Measurements from ENCODE around the gene SPTBN4. TPM values are rescaled to one million over a fixed set of nuclear protein-coding genes. Genes with fewer than 3 reads are reported as not detected.
A peak's percentile ranks its signal among the peaks of the same experiment; 100 is the strongest.

The SPTBN4 gene
- total and polyA plus RNA-seq, 10 of the 15 experiments (the other 5 are each of a cell fraction or from before 2014, with no cell fraction given) = 0.04 to 1.1 (median 0.34) TPM; not detected in 1

DNA sequence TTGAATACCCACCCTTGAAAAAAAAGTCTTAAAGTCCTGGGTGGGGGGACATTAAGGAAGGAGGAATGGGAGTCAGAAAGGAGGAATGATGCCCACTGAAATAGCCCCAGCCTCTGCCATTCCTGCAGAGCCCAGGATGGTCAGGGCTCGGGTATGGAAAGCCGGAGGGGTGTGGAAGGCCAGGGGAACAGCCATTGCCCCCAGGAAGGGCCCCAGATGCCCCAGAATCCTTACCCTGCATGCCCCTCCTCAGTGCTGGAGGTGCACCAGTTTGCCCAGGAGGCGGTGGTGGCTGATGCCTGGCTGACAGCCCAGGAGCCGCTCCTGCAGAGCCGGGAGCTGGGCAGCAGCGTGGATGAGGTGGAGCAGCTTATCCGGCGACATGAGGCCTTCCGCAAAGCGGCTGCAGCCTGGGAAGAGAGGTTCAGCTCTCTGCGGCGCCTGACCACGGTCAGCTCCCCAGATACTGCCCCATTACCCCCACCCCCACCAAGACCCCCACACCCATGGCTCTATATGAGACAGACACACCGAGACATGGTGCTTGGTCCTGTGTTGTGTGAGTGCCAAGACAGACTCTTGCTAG is 99.2 kb downstream of the SPTBN4 start (continued):
- TF ChIP-seq SMARCA5 (IDR thresholded peaks at IDR 0.05) (no peak), YBX1 (IDR thresholded peaks at IDR 0.05) (no peak), ETV6 (conservative IDR thresholded peaks at IDR 0.05 in 1 of 2, IDR thresholded peaks at IDR 0.05 in 1 of 2; ENCODE audit: borderline replicate concordance in 1 of 2, low read depth in 1 of 2) (no peak), NRF1 (conservative IDR thresholded peaks at IDR 0.05; ENCODE audit: low read depth, low read length) (no peak)
- TF ChIP-seq, protein P1, sequence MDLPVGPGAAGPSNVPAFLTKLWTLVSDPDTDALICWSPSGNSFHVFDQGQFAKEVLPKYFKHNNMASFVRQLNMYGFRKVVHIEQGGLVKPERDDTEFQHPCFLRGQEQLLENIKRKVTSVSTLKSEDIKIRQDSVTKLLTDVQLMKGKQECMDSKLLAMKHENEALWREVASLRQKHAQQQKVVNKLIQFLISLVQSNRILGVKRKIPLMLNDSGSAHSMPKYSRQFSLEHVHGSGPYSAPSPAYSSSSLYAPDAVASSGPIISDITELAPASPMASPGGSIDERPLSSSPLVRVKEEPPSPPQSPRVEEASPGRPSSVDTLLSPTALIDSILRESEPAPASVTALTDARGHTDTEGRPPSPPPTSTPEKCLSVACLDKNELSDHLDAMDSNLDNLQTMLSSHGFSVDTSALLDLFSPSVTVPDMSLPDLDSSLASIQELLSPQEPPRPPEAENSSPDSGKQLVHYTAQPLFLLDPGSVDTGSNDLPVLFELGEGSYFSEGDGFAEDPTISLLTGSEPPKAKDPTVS (IDR thresholded peaks at IDR 0.05; ENCODE audit: low read depth, low read length) = no peak

DNA sequence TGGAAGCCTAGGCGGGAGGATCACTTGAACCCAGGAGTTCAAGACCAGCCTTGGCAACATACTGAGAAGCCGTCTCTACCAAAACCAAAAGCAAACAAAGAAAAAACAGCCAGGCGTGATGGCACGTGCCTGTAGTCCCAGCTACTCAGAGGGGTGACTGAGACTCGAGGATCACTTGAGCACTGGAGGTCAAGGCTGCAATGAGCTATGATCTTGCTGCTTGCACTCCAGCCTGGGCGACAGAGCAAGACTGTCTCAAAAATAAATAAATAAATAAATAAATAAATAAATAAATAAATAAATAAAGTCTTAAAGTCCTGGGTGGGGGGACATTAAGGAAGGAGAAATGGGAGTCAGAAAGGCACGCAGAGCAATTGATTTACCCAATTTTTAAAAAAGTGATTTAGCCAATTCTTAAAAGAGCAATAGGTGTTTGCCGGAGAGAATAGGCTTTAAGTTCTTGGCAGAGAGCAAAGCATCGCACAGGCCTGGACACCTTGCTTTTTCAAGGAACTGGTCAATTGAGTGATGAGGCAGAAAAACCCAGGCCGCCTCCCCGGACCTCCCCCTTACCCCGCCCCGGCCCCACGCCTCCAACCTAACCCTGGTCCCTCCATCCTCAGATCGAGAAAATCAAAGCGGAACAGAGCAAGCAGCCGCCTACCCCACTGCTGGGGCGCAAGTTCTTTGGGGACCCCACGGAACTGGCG is 100.4 kb downstream of the SPTBN4 start:
- DNase-seq (ENCODE audit: low read depth, low spot score) (no peak), FAIRE-seq (no peak), ATAC-seq (no peak)
- Histone ChIP-seq H3K27ac (ENCODE audit: control insufficient read depth, insufficient read depth) (no peak overlapping the region), H3K27me3 (replicated peaks in 1 of 2; ENCODE audit: control insufficient read depth in 2 of 2, insufficient read depth in 2 of 2, low read length in 1 of 2) (peaks cover 4 to 11% of the 10 kb centered on the region in 2 experiments; a peak in 3 of 4 replicates), H3K9ac (ENCODE audit: control insufficient read depth, insufficient read depth, low read length) (no peak overlapping the region), H4K20me1 (ENCODE audit: control insufficient read depth, insufficient read depth) (no peaks in the 10 kb centered on the region), H3K4me3 (peak overlapping the region; percentile 11; the same call in 1 of the 2 replicates), H3K9me3 (replicated peaks; ENCODE audit: control insufficient read depth, insufficient read depth, low read length) (no peaks in the 10 kb centered on the region), H2AFZ (ENCODE audit: control insufficient read depth, low read depth, low read length) (no peak overlapping the region), H3K4me1 (ENCODE audit: control insufficient read depth, insufficient read depth, low read length) (peaks cover 4% of the 10 kb centered on the region), H3K79me2 (ENCODE audit: control insufficient read depth, insufficient read depth, low read length) (no peaks in the 10 kb centered on the region), H3K36me3 (ENCODE audit: control insufficient read depth in 2 of 2, insufficient read depth in 2 of 2, low read length in 1 of 2) (no peaks in the 10 kb centered on the region), H3K4me2 (ENCODE audit: control insufficient read depth, insufficient read depth) (0 out of 2 replicates have a peak overlapping the region, but pooled peaks have one; percentile 33)
- SMC1A ChIA-PET (ENCODE audit: uncharacterized antibody, unreplicated experiment) = no interaction called here
- intact Hi-C loops (cut with micrococcal nuclease; ENCODE audit: unreplicated experiment) (no loop called here), in situ Hi-C loops (cut with MboI) (no loop called here)
- 12% methylated on average over 20 of the region's 20 CpGs for WGBS (ENCODE audit: insufficient coverage, insufficient replicate concordance, low lambda C conversion rate, missing lambda C conversion rate)
- POLR2A ChIA-PET = interaction anchor here (0.5 kb wide), 1 partner anchor 51 kb away, joined by 8 read pairs; no protein-coding TSS in a partner anchor
- RAD21 ChIA-PET (ENCODE audit: unreplicated experiment) = interaction anchor here (0.7 kb wide), 1 partner anchor 12 kb away, joined by 3 read pairs; no protein-coding TSS in a partner anchor
- CTCF ChIA-PET = interaction anchor here (1.0 kb wide), 1 partner anchor 31 kb away, joined by 4 read pairs; no protein-coding TSS in a partner anchor
- BruUV-seq (replicated peaks) = no TSS peak
- TF ChIP-seq TCF3 (IDR thresholded peaks at IDR 0.05; ENCODE audit: borderline replicate concordance, insufficient read depth, low read depth, low read length) (no peak), BCL11A (IDR thresholded peaks at IDR 0.05; ENCODE audit: low read depth, low read length) (no peak), IKZF1 (conservative IDR thresholded peaks at IDR 0.05) (no peak), BHLHE40 (IDR thresholded peaks at IDR 0.05; ENCODE audit: borderline replicate concordance in 1 of 2, low read depth in 2 of 2, low read length in 1 of 2) (peak in 1 of 2 experiments; percentile 37; a peak in 1 of 4 replicates), HDAC2 (IDR thresholded peaks at IDR 0.05) (no peak)
- TF ChIP-seq, protein P2, sequence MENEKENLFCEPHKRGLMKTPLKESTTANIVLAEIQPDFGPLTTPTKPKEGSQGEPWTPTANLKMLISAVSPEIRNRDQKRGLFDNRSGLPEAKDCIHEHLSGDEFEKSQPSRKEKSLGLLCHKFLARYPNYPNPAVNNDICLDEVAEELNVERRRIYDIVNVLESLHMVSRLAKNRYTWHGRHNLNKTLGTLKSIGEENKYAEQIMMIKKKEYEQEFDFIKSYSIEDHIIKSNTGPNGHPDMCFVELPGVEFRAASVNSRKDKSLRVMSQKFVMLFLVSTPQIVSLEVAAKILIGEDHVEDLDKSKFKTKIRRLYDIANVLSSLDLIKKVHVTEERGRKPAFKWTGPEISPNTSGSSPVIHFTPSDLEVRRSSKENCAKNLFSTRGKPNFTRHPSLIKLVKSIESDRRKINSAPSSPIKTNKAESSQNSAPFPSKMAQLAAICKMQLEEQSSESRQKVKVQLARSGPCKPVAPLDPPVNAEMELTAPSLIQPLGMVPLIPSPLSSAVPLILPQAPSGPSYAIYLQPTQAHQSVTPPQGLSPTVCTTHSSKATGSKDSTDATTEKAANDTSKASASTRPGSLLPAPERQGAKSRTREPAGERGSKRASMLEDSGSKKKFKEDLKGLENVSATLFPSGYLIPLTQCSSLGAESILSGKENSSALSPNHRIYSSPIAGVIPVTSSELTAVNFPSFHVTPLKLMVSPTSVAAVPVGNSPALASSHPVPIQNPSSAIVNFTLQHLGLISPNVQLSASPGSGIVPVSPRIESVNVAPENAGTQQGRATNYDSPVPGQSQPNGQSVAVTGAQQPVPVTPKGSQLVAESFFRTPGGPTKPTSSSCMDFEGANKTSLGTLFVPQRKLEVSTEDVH (IDR thresholded peaks at IDR 0.05; ENCODE audit: low read depth, partially characterized antibody) = no peak
- TF ChIP-seq, protein P3, sequence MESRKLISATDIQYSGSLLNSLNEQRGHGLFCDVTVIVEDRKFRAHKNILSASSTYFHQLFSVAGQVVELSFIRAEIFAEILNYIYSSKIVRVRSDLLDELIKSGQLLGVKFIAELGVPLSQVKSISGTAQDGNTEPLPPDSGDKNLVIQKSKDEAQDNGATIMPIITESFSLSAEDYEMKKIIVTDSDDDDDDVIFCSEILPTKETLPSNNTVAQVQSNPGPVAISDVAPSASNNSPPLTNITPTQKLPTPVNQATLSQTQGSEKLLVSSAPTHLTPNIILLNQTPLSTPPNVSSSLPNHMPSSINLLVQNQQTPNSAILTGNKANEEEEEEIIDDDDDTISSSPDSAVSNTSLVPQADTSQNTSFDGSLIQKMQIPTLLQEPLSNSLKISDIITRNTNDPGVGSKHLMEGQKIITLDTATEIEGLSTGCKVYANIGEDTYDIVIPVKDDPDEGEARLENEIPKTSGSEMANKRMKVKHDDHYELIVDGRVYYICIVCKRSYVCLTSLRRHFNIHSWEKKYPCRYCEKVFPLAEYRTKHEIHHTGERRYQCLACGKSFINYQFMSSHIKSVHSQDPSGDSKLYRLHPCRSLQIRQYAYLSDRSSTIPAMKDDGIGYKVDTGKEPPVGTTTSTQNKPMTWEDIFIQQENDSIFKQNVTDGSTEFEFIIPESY (IDR thresholded peaks at IDR 0.05) = no peak
